ENCODE results near the gene KNCN. TPM values are rescaled to one million over a fixed set of nuclear protein-coding genes. Genes with fewer than 3 reads are reported as not detected.

The KNCN gene
- total RNA-seq, 1 donor from 2014 or later = not detected

GRCh38 chr1:46506470-46507219 is 44.8 kb downstream of the KNCN start:
- DNase-seq (ENCODE audit: low spot score) = no peak

DNA sequence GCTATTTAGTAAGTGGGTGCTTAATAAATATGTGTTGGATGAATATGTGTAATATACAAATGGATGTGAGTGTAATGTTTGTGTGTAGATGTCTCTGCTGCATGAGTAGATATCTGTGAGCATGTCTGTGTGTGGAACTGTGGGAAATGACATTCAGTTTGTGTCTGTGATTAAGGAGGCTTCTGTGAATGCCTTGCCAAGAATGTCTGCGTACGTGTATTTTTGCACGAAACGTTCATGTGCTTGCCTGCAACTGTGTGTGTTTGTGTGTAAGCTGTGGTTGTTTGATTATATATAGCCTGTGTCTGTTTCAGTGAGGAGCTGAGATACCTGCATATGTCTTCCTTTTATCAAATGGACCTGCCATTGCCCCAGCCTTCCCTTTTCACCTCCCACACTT is 48.0 kb downstream of the KNCN start:
- no peak for DNase-seq (ENCODE audit: low spot score)

- no peak for DNase-seq (ENCODE audit: low spot score)
Observed at GRCh38 chr1:46501528-46501927, 49.9 kb downstream of the KNCN start.

- DNase-seq (ENCODE audit: low spot score) = no peak
Observed at GRCh38 chr1:46497665-46498064, 53.8 kb downstream of the KNCN start.

GRCh38 chr1:46497020-46497419 is 54.4 kb downstream of the KNCN start:
- DNase-seq (ENCODE audit: low spot score) = no peak

DNA sequence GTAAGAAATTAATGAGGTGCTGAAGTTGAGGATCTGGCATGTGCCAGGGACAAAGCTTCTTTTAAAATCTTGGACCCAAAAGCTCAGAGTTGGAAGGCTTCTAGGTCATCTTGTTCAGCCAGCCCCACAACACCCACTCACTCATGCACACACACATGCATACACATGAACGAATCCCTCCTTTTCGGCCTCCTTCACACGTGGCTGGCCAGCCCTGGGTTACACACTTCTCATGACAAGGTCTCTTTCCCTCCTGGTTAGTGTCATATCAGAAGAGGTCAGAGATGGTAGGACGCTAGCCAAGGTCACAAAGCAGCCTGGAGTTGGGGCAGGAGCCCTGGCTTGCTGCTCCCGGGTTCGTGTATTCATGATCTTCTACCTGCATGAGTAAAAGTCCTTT is 54.9 kb downstream of the KNCN start:
- no peak for DNase-seq (ENCODE audit: low spot score)

DNA sequence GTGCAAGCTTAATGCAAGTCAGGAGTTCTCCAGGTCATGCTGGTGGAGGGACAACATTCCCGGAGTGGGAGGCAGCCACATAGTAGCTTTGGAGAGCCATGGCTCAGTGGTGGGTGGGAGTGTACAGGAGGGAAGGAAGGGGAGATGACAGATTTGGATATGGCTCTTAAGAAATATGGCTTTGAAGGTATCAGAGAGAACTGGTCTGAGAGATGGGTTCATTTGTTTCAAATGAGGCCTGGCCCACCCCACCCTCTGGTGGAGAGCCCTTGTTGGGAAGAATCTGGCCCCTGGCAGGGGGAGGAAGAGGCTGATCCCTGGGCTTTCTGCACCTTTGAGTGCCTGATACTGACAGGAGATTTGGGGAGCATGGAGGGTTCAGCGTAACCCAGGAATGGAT is 55.7 kb downstream of the KNCN start:
- DNase-seq (ENCODE audit: low spot score) = no peak

Other genes starting within 250 kb of the KNCN start
- gene LRRC41, start 248.0 kb downstream of the KNCN start, total RNA-seq = 72.5 TPM
- 240 TPM for gene UQCRH, start 247.9 kb downstream of the KNCN start, total RNA-seq
- gene NSUN4, start 210.8 kb downstream of the KNCN start, total RNA-seq = 26.3 TPM
- gene FAAH, start 157.3 kb downstream of the KNCN start, total RNA-seq = 48.1 TPM
- not detected for gene DMBX1, start 61.8 kb downstream of the KNCN start, total RNA-seq
- gene MKNK1, start 52.6 kb upstream of the KNCN start, total RNA-seq = 36.5 TPM
- 12.8 TPM for gene MOB3C, start 65.2 kb upstream of the KNCN start, total RNA-seq
- 60.5 TPM for gene ATPAF1, start 116.7 kb upstream of the KNCN start, total RNA-seq
- gene TEX38, start 120.2 kb upstream of the KNCN start, total RNA-seq = 0.35 TPM
- gene EFCAB14, start 167.5 kb upstream of the KNCN start, total RNA-seq = 128 TPM
- gene CYP4B1, start 247.4 kb upstream of the KNCN start, total RNA-seq = 6.7 TPM

Measured in mucosa of gallbladder (tissue), 1 donor.